Stimulated activated CD8-positive, alpha-beta memory T cell treated with anti-CD3 and anti-CD28 coated beads, Interleukin-15, amount 100 ng/mL, for 1 hour (primary cell): ENCODE data around the gene PACS1.
"Not testable (repeated sequence)": the region's sequence is repeated elsewhere in the genome, so short reads cannot be mapped to it uniquely, and the experiment has no call there.

Experiments
- DNase-seq: peaks from one replicate; pipeline ENCODE4 v3.0.0-alpha.2; 2020; ENCODE audit warnings: low read depth

The PACS1 gene

DNA sequence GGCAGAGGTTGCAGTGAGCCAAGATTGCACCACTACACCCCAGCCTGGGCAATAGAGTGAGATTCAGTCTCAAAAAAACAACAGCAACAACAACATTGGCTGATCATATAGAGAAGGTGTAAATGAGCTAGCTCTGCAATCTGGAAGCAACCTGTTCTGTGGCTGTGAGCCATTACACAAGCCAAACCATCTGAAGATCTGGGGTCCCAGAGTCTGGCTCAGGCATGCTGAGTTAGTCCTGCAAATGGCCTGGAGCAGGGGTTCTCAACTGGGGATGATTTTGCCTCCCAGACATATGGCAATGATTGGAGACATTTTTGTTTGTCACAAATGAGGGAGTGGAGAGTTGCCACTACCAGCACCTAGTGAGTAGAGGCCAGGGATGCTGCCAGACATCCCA is 156.0 kb downstream of the PACS1 start:
- no peak for DNase-seq

DNA sequence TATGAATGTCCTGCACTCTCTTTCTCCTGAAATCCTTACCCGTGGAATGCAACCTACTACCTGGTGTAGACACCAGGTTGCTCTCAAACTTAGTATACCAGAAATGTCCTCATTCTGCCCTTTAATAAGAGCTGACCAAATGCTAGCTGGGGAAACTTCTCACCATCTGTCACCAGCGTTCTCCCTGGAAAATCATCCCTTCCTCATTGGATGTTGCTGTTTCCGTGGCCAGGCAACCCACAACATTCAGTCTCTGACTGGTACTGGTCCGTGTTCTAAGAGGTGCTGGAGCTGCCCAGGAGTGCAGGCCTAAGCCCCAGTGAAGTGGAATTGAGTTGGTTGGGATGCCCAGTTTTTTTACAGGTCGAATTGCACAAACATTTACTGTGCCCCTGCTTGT is 157.6 kb downstream of the PACS1 start:
- DNase-seq, result no peak

DNA sequence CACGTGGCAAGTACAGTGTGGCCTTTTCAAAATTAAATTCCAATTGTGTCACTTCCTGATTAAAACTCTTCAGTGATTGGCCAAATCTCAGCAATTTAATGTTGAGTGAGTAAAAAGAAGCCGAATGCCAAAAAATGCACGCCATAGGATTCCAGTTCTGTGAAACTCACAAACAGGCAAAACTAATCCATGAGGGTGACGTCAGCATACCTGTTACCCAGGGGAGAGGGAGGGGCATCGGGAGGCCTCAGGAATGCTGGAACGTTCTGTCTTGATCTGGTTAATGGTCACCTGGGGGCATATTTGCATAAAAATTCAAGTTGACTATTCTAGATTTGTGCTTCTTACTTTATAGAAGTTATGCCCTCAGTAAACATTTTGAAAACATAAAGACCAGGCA is 158.4 kb downstream of the PACS1 start:
- DNase-seq, result no peak

DNA sequence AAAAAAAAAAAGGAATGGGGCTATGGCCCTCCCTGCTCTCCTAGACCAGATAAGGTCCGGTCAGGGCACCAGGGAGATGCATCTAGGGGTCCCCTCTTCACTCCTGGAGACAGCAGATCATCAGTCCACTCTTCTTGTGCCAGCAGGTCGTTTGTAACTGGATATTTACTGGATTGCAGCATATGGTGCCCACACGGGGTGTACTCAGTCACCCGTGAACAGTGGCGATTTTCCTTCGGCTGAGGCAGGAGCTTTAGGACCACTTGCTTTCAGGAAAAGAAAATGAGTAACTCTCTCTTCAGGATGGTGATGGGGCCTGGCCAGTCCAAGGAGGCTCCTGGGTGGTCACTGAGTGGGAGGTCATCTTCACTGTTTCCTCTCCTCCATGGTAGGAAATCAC is 160.1 kb downstream of the PACS1 start:
- DNase-seq, result no peak

DNA sequence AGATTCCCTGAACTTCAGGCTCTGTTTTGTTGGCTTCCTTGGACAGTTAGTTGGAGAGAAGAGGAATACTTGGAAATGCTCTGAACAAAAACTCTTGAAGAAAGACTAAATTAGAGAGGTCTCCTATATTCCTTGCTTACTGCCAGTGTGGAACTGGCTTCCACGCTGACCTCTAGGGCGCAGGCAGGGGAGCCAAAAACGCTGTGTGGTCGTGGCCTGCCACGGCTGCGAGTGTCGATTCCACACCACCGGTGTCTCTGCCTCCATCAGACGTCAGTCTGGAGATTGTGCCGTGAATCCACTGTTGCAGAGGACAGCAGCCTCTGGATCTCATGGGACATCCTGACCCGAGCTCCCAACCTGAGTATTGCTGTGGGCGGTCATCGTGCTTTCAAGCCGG is 160.9 kb downstream of the PACS1 start:
- DNase-seq, result no peak

DNA sequence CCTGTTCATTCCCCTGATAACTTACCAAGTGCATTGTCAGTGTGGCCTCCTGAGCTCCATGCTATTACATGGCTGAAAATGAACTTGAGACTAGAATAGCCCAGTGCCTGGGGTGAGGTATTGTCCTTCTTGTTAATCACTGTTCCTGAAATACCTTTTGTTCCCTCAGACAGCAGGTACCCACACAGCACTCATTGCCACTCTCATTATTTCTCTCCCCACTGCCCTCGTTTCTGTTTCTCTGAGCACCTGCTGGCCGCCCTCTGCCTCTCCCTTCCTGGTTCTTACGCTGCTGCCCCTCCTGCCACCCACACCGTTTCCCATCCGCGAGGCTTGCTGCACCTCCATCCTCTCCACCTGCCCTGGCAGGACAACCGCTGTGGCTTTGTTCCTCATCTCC is 161.5 kb downstream of the PACS1 start:
- no peak for DNase-seq

DNA sequence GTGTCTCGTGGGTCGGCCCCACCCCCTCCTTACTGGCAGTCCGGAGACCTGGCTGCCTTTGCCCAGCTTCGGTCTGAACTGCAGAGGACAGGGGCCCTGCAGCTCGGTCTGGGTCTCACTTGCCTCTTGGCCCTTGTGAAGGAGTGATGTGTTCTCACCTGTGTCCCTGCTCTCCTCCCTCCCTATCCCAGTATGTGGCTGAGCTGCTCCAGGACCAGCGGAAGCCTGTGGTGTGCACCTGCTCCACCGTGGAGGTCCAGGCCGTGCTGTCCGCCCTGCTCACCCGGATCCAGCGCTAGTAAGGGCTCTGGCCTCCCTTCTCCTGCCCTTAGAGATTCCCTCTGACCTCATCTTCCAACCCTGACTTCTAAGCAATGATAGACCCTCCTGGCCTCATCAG is 162.7 kb downstream of the PACS1 start:
- no peak for DNase-seq

DNA sequence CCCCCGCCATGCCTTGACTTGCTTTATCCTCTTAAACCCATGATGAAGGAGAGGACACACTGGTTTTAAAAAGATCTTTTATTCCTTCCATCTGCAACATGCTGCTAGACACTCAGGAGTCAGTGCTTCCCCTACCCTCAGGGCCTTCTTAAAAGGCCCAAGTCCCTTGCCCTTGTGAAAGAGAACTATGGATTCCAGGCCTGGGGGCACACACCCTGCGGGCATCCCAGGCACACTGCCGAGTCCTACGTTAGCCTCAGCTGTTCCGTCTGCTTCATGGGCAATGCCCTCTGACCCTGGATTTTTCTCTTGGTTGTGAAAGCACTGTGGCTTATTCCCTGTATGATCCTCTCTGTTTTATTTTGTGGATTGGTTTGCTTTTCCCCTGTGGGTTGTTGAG is 163.2 kb downstream of the PACS1 start:
- DNase-seq, result no peak

DNA sequence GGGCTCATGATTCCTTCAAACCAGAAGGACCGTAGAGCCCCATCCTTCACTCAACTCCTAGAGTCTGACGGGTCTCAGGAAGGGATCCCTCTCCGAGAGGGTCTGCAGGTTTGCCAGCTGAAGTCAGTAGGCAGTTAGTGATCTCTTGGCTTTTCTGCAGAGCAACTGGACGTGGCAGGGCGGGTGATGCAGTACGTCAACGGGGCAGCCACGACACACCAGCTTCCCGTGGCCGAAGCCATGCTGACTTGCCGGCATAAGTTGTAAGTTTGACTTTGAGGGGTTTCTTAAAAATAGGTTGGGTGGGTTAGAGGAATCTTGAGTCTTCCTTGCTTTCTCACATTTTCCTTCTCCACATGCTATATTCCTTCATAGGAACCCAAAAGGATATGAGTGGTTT is 165.1 kb downstream of the PACS1 start:
- DNase-seq, result no peak

DNA sequence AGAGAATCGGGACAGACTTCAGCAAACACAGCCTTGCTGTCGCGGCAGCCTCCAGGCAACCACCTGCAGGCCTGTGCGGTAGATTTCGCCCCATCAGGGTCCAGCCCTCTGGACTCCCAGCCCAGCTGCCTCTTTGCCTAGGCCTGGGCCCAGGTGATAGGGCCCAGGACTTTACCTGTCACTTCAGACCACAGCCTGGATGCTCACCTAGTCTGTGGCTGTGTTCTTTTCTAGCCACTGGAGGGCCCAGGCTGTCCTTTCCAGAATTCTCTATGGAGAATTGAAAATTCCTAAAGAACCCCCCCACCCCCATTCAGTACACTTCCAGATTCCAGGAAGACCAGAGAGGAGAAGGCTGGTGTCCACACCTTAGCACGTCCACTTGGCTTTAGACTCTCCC is 167.8 kb downstream of the PACS1 start:
- no peak for DNase-seq

DNA sequence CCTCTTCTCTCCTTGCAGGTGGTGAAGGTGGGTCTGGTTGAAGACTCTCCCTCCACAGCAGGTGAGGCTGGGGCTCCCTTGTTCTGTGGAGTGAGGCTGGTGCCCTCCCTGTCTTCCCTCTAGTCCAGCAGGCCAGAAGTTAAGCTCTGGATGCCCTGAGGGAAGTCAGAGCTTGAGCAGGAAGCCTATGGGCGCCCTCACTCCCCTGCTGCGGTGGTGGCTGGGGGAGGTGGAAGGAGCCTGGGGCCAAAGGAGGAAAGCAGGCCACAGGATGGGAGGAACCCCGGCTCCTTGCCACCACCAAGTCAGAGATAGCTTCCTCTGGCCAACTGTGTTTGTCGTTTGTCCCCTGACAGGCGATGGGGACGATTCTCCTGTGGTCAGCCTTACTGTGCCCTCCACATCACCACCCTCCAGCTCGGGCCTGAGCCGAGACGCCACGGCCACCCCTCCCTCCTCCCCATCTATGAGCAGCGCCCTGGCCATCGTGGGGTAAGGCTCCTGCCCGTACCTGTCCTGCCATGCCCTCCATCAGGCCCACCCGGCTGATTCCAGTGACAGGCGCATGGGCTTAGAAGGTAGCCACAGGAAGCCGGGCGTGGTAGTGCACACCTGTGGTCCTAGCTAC is 168.8 kb downstream of the PACS1 start:
- no peak for DNase-seq

DNA sequence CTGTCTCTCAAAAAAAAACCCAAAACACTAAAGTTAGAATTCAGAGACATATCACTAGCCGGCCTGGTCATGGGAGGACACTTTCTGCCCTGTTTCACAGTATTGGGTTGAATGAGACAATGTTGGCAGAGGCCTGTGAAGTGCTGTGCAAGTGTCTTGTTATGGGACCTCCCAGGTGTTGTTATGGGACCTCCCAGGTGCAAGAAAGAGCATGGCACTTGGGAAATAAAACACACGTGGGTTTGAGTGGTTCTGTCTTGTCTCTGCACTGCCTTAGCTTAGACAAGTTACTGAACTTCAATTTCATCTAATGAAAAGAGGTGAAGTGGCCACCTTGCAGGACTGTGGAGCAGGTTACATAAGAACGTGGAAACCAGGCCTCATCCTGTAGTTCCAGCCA is 169.4 kb downstream of the PACS1 start:
- no peak for DNase-seq

DNA sequence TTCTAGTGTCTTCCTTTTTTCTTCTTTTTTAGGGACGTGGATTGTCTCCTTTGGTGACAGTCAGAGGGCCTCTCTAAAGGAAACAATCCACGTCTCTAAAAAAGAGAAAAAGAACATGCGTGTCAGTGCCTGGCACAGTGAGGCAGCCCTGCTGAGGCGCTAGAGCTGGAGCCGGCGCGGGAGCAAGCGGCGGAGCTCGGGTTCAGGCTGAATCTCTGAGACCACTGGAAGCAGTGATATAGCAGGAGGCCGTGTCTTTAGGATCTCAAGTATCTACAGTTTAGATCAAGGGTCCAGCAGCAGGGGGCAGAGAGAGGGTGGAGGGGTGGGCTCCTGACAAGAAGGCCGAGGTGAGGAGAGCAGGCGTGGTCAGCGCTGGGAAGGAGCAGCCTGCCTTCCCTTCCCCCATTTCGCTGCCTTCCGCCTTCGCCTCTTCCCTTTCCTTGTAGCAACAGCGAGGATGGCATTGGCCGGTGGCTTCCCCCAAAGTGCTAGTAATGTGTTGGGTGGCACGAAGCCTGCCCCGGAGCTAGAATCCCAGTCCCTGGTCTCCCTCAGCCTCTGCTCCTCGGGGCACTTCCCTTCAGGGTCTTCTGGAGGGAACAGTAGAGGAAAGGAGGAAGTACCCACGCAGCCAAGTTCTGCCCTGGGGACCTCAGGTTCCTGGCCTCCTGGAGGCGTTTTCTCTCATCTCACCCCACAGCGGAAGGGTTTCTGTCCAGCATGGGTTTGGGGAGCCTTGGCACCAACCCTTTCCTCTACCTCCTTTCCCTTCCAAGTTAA is 170.1 kb downstream of the PACS1 start:
- no peak for DNase-seq

DNA sequence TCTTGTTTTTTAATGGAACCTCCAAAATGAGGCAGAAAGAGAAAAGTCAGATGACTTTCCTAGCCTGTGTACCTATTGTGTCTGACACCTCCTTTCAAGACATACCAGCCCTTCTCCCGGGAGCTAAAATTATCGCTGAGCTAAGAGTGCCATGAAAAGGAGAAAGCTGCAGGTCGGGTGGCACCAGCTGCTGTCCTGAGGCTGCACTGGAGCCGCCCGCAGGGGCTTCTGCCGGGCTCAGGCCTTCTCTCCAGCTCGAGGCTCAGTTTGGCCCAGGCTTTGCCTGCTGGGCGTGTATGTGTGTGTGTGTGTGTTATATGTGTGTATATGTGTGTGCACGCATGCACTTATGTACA is 170.7 kb downstream of the PACS1 start:
- DNase-seq, result no peak

DNA sequence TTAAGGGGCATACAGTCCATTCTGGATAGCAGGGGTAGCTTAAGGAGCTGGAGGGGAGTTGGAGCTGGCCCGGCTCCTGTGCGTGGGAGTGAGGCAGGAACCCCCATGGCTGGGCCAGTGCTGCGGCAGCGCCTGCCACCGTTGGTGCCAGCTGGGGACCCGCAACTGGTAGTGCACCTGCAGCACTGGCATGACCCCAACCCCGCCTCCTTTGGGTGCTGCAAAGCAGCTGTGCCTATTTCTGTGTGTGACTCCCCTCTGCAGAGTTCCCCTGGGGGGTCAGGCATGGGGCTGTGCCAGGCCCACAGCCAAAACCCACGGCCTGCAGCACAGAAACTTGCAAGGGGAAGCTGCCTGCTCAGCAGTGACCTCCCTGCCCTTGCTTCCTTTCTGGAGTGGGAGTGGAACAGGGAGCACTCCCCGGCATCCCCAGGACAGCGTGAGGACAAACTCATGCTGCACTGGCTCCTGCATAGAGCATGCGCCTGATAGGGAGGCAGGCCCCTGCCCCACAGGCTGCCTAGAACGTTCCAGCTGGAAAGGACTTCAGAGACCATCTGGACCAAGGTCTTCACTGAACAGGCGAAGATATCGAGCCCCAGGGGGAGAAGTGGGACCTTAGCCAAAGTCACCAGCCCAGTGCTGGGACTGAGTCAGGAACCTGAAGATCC is 172.2 kb downstream of the PACS1 start:
- DNase-seq, result no peak

DNA sequence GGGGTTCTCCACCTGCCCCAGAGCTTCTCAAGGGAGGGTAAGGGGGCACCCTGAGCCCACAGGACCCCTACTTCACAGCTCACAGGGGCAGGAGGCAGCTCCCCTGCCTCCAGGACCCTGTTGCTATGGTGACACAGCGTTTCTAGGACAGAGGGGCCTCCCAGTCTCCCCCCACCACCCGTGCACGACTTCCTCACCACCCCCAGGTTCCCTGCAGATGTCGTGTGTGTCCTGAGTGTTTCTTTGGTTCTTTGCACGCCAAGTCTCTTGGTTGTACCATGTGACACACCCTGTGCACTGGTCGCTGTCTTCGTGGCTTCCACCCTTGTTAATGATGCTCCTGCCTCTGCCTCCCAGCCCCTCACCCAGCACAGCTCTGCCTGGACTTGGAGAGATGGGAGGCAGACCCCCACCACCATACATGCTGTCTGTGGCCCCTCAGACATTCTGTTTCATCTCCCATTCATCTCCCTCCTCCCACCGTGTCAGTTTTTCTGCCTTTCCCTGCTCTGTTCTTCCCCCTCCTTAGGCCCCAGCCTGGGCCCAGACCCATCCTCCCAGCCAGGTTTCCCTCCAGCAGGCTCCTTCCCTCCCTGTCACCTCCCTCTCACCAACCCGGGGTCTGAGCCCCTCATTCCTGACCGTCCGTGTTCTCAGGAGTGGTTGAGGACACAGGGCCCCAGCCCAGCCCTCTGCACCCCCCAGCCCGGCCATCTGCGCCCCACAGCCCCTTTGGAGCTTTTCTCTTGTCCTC is 173.9 kb downstream of the PACS1 start:
- DNase-seq, result no peak

DNA sequence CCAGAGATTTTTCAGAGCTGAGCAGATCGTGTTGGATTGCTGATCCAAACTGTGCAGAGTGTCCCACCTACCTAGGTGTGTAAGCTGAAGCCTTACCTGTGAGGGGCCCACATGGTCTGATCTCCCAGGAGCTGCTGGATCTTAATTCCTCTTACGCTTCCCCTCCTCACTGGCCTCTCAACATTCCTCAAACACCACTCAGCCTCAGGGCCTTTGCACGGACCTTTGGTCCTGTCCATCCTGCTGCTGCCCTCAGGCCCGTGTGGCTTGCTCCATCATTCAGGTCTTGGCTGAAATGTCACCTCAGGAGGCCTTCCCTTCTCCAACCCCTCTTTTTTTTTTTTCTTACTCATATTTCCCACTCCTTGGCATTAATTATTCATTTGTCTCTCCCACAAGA is 177.2 kb downstream of the PACS1 start:
- no peak for DNase-seq

DNA sequence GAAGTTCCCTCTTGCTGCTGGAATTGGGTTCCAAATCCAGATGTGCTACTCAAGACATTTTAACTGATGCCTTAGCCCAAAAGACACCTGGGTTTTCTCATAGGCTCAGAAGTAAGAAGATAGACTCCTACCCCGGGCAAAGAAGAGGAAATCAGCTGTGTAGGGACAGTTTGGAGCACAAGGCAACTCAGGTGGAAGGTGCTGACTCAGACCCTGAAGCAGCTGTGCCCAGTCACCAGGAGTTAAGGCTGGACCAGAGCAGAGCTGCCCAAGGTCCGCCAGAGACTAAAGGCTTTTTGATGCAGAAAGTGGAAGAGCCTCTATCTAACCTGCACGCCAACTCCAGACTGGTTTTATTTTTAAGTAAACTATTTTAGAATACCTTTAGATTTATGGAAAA is 177.7 kb downstream of the PACS1 start:
- DNase-seq, result no peak

DNA sequence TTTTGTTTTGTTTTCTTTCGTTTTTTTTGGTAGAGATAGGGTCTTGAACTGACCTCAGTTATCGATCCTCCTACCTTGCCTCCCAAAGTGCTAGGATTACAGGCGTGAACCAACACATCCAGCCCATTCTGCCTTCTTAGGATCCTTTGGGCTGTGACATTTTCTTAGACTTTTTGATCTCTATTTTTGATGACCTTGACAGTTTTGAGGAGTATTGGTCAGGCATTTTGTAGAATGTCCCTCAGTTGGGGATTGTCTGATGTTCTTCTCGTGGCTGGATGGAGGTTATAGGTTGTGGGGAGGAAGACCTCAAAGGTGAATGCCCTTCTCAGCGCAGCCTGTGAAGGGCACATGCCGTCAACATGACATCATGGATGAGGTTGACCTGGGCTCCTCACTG is 178.8 kb downstream of the PACS1 start:
- DNase-seq, result no peak

DNA sequence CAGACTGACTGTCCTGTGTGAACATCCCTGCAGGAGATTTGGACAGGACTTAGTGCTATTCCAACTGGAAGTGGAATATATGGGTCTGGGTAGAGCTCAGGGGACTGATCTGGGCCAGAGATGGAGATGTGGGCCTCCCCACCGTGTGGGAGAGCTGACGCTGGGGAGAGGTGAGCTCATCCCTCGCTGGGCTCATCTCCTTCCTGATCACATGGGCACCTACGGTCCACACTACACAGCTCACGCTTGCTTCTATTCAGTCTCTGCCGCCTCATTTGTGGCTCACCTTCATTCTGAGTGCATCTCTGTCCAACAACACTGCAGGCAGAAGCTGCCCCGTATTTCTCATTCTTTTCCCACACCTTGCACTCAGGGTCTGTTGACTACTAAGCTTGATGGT is 181.7 kb downstream of the PACS1 start:
- DNase-seq, result no peak

DNA sequence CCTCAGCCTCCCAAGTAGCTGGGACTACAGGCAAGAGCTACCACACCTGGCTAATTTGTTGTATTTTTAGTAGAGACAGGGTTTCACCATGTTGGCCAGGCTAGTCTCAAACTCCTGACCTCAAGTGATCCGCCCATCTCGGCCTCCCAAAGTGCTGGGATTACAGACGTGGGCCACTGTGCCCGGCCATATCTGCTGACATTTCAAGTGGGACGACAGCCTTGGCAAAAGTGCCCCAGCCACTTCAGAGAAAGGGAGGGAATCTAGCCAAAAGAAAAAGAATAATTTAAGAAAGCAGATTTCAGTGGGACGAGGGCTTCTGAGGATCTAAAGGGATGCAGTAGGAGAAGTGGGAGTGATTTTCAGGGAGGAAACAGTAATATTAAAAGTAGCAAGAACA is 183.0 kb downstream of the PACS1 start:
- DNase-seq, result not testable (repeated sequence)

DNA sequence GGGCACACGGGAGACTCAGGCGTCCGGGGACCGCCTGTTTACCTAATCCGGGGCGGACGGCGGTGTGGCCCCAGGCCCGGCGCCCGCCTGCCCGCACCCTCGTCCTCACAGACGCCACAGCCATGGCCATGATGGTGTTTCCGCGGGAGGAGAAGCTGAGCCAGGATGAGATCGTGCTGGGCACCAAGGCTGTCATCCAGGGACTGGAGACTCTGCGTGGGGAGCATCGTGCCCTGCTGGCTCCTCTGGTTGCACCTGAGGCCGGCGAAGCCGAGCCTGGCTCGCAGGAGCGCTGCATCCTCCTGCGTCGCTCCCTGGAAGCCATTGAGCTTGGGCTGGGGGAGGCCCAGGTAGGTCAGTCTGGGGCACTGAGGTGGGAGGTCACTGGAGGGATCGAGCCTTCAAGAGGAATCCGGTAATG is 188.4 kb downstream of the PACS1 start:
- DNase-seq, result no peak

DNA sequence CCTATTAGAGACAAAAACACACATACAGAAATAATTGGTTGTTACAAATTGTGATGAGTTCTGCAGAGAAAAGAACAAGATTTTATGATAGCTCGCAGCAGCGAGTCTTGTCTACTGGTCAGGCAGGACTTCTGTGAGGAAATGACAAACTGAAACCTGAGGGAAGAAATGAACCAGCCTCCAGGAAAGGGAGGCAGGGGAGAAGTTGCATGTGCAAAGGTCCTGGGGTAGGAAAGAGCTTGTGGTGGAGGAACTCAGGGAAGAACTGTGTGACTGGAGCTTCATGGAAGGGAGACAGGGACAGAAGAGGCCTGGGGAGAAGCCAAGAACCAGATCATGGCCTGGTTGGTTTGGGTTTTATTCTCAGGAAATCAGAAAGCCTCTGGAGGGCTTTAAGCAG is 189.2 kb downstream of the PACS1 start:
- no peak for DNase-seq
